Fibroblast of skin of abdomen (primary cell): ENCODE data around the gene MFSD2B.

Experiments
- DNase-seq: peaks from one replicate; pipeline ENCODE4 v3.0.0-alpha.2; 2013

Gene MFSD2B

DNA sequence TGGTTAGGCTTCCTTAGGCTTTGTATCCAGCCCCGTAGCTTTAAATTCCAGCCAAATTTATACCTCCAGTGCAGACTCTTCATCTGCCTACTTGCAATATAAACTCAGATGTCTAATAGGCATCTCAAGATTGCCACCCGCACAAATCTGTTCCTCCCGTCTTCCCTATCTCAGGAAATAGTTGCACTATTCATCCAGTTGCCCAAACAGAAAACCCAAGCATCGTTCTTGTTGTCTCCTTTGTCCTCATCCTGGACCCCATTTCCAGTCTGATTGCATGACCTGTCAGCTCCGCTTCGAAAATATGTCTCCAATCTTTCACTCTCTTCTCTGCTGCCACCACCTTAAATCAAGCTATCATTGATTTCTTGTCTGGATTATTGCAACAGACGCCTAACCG lies 41.9 kb downstream of the MFSD2B start:
- DNase-seq = no peak

GRCh38 chr2:24052951-24053350 lies 43.1 kb downstream of the MFSD2B start:
- DNase-seq = no peak

DNA sequence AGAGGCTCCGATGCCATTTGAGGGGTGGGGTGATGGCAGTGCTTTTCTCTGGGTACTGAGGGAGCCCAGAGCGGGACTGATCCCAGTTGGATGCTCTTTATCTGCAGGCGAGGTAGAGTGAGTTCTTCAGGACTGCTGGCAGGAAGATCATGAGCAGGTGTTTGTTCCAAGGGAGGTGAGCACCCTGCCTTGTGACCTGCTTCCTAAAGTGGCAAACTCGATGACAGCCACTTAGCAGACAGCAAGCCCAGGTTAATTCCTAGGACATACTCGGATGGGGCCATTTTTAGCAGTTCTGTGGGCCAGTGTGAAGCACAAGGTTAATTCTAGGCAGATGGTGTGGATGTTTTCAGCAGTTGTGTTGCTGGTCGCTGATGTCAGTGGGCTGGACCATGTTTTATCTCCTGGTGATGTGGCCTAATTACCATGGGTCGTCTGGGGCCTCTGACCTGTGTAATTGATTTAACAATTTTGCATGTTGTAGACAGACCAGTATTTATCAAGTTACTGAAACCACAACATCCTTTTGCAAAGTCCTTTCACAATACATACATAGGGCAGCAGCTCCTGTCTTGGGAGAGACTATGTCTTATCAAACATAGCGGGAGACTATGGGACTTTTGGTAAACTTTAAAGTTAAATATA lies 44.6 kb downstream of the MFSD2B start:
- DNase-seq = no peak

DNA sequence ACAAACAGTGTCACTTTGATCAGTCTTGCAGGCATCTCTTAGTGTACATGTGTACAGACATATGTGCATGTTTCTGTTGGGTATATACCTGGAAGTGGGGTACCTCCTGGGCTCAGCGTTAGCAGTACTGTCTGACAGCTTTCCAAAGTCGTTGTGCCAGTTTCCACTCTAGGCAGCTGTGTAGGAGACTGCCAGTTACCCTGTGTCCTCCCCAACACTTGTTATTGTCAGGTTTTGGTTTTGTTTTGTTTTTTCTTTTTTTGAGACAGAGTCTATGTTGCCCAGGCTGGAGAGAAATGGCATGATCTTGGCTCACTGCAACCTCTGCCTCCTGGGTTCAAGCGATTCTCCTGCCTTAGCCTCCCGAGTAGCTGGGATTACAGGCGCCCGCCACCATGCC lies 45.9 kb downstream of the MFSD2B start:
- DNase-seq = no peak

GRCh38 chr2:24058564-24059271 lies 48.8 kb downstream of the MFSD2B start:
- DNase-seq = no peak

DNA sequence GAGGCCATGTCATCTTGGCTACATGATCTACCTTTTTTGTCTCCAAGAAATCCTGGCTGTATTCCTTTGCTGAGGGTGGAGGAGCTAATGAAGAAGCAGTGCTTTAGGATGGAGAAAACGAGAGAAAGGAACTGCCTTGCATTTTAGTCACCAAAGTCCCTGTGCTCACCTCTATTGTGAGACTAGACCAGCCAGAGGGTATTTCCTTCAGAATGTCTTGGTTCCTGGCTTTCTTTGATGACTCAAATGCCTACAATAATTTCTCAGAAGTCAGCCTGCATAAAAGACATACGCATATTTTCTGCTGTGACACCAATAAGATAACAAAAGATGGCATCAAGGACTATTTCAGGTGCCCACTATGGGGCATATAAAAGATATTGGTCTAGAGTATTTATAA lies 55.5 kb downstream of the MFSD2B start:
- DNase-seq = no peak

GRCh38 chr2:24072259-24072658 lies 62.4 kb downstream of the MFSD2B start:
- no peak for DNase-seq

DNA sequence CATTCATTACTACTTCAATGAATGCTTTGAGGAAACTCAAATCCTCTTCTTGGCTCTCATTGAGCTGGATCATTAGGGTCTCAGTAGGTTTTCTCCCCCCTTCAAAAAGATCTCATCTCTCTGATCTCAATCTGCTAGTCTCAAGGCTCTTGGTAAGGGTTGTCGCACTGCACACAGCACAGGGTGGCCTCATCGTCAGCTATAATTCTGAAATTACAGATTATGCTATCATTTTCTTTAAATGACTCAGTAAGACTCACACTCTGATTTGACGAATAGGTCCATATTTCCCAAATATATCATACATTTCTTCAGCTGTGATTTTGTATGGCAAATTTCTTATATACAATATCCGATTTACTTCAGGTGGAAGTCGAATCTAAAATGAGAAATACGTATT lies 63.9 kb downstream of the MFSD2B start:
- no peak for DNase-seq

DNA sequence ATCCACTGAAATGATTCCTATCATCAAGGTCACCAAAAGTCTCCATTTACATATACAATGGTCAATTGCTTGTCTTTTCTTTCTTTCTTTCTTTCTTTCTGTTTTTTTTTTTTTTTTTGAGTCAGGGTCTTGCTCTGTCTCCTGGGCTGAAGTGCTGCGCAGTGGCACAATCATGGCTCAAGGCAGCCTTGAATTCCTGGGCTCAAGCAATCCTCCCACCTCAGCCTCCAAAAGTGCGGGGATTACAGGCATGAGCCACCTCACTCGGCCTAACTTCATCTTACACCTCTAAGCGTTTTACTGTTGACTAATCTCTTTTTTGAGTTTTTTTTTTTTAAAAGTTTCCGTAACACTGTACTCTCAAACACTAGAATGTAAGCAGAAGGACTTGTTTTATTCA lies 65.4 kb downstream of the MFSD2B start:
- no peak for DNase-seq
